HCT116 (cell line): Measurements from ENCODE around the gene BRD2. TPM values are rescaled to one million over a fixed set of nuclear protein-coding genes. Genes with fewer than 3 reads are reported as not detected.

Source experiments
- ATAC-seq: fragments of 200-7000 bp; cut with Tn5 transposase; 2 replicates; pipeline ENCODE4 v1.9.1; 2020; ENCODE audit warnings: mild to moderate bottlenecking, moderate library complexity
- BruUV-seq: library from RNA; stranded (reverse); fragments of 400-500 nt; replicated peaks from 2 replicates; lab custom pipeline; 2021; lab: Mats Ljungman, UMichigan
- CTCF ChIA-PET: fragments of 300-600 bp; sonication (Branson Sonifier 250); formaldehyde crosslinking; loops from one replicate; lab custom pipeline; 2021; ENCODE audit warnings: antibody characterized with exemption; lab: Charles Lee
- POLR2A ChIA-PET: fragments of 300-600, 350-600 bp; sonication (Branson Sonifier 250); formaldehyde crosslinking; loops from one replicate; lab custom pipeline; 2021; ENCODE audit warnings: antibody characterized with exemption; lab: Charles Lee
- RAD21 ChIA-PET, 2 experiments: fragments of 300-600 bp; sonication (Branson Sonifier 250); formaldehyde crosslinking; loops; one replicate each; lab custom pipeline; 2023; ENCODE audit warnings: low total read pairs in 2 of 2; ENCODE audit not compliant: uncharacterized antibody in 2 of 2, unreplicated experiment in 2 of 2, low non-redundant PET in 1 of 2; lab: Charles Lee
- DNase-seq: peaks from one replicate; pipeline ENCODE4 v3.0.0-alpha.2; 2010; ENCODE audit warnings: low read depth, low spot score
- H2AFZ ChIP-seq: fragments of 200-600 bp; shearing (Covaris generic), sonication (generic); 2 replicates; pipeline ENCODE4 v1.6.1; 2017; ENCODE audit warnings: low read depth, mixed run types, mixed read lengths, antibody characterized with exemption, low read length; ENCODE audit not compliant: poor library complexity, severe bottlenecking
- H3K27ac ChIP-seq: 2 replicates; pipeline ENCODE4 v1.5.1; 2012; ENCODE audit warnings: low read depth, low read length
- H3K27me3 ChIP-seq: fragments of 200-600 bp; sonication (generic); 2 replicates; pipeline ENCODE4 v1.6.1; 2016; ENCODE audit warnings: mixed run types, low read length, mixed read lengths; ENCODE audit not compliant: insufficient read depth
- H3K36me3 ChIP-seq, 2 experiments: fragments of 200-500 bp in 1 of 2; fragments of 200-600 bp in 1 of 2; sonication (Bioruptor generic) in 1 of 2; sonication (generic) in 1 of 2; 2 replicates each; pipeline versions ENCODE4 v1.5.1 to v1.6.1; 2014 to 2016; ENCODE audit warnings: low read length in 2 of 2, inconsistent platforms in 1 of 2, mixed read lengths in 1 of 2, mixed run types in 1 of 2; ENCODE audit not compliant: insufficient read depth in 2 of 2, control insufficient read depth in 1 of 2
- H3K4me1 ChIP-seq, 2 experiments: fragments of 200-600 bp in 1 of 2; sonication (generic) in 1 of 2; 2 replicates each; pipeline versions ENCODE4 v1.5.1 to v1.6.1; 2012 to 2017; ENCODE audit warnings: low read length in 2 of 2, inconsistent platforms in 1 of 2, mild to moderate bottlenecking in 1 of 2, mixed read lengths in 1 of 2, mixed run types in 1 of 2, moderate library complexity in 1 of 2; ENCODE audit not compliant: insufficient read depth in 2 of 2, control insufficient read depth in 1 of 2
- H3K4me2 ChIP-seq: fragments of 200-600 bp; sonication (generic); 2 replicates; pipeline ENCODE4 v1.6.1; 2017; ENCODE audit warnings: mixed run types, low read length, mixed read lengths
- H3K4me3 ChIP-seq, 2 experiments: fragments of 200-600 bp in 1 of 2; sonication (generic) in 1 of 2; replicated peaks in 1 of 2; 2 replicates each; pipeline ENCODE4 v1.5.1; 2011 to 2016; ENCODE audit warnings: low read length in 2 of 2, control low read depth in 1 of 2, low read depth in 1 of 2, mild to moderate bottlenecking in 1 of 2, mixed read lengths in 1 of 2, mixed run types in 1 of 2
- H3K79me2 ChIP-seq: fragments of 200-600 bp; sonication (generic); 2 replicates; pipeline ENCODE4 v1.6.1; 2017; ENCODE audit warnings: mild to moderate bottlenecking, mixed run types, low read length, moderate library complexity, mixed read lengths; ENCODE audit not compliant: insufficient read depth
- H3K9ac ChIP-seq: fragments of 200-600 bp; sonication (generic); 2 replicates; pipeline ENCODE4 v1.6.1; 2016; ENCODE audit warnings: low read length, mixed read lengths
- H3K9me2 ChIP-seq: fragments of 200-600 bp; sonication (generic), shearing (Covaris generic); 2 replicates; pipeline ENCODE4 v1.6.1; 2017; ENCODE audit warnings: mixed run types, mild to moderate bottlenecking, moderate library complexity; ENCODE audit not compliant: insufficient read depth
- H3K9me3 ChIP-seq, 2 experiments: fragments of 200-500 bp in 1 of 2; fragments of 200-600 bp in 1 of 2; sonication (Bioruptor generic) in 1 of 2; sonication (generic) in 1 of 2; 2 replicates each; pipeline ENCODE4 v1.6.1; 2014 to 2017; ENCODE audit warnings: low read length in 2 of 2, mixed read lengths in 2 of 2, inconsistent platforms in 1 of 2, low read depth in 1 of 2, mild to moderate bottlenecking in 1 of 2, mixed run types in 1 of 2, moderate library complexity in 1 of 2; ENCODE audit not compliant: control insufficient read depth in 1 of 2, insufficient read depth in 1 of 2
- H4K20me1 ChIP-seq: fragments of 200-600 bp; sonication (generic), shearing (Covaris generic); 2 replicates; pipeline ENCODE4 v1.6.1; 2017; ENCODE audit warnings: mixed run types, mild to moderate bottlenecking, moderate library complexity; ENCODE audit not compliant: insufficient read depth
- CEBPB ChIP-seq: IDR thresholded peaks from 2 replicates; pipeline ENCODE4 v1.6.1; 2012; ENCODE audit warnings: low read depth
- CTCF ChIP-seq, 3 experiments: fragments of 200-600 bp in 1 of 3; sonication (generic) in 1 of 3; IDR thresholded peaks in 2 of 3; conservative IDR thresholded peaks in 1 of 3; 2 replicates each; pipeline ENCODE4 v1.5.1; 2012 to 2017; ENCODE audit warnings: low read depth in 2 of 3, low read length in 2 of 3, antibody characterized with exemption in 1 of 3, borderline replicate concordance in 1 of 3, control low read depth in 1 of 3, mild to moderate bottlenecking in 1 of 3, mixed read lengths in 1 of 3, mixed run types in 1 of 3, moderate library complexity in 1 of 3; ENCODE audit not compliant: insufficient read depth in 1 of 3
- ELF1 ChIP-seq: IDR thresholded peaks from 2 replicates; pipeline ENCODE4 v1.6.1; 2012; ENCODE audit warnings: low read depth, borderline replicate concordance
- EZH2 ChIP-seq: fragments of 200-600 bp; sonication (generic); IDR thresholded peaks from 2 replicates; pipeline ENCODE4 v1.6.1; 2017; ENCODE audit warnings: antibody characterized with exemption, mixed run types
- EZH2phosphoT487 ChIP-seq: fragments of 200-600 bp; IDR thresholded peaks from 2 replicates; pipeline ENCODE4 v1.6.1; 2018; ENCODE audit warnings: antibody characterized with exemption, borderline replicate concordance
- FOSL1 ChIP-seq: IDR thresholded peaks from 2 replicates; pipeline ENCODE4 v1.6.1; 2012; ENCODE audit warnings: low read depth
- MAX ChIP-seq: IDR thresholded peaks from 2 replicates; pipeline ENCODE4 v1.6.1; 2012
- POLR2A ChIP-seq: IDR thresholded peaks from 2 replicates; pipeline ENCODE4 v1.7.0; 2011; ENCODE audit warnings: borderline replicate concordance; ENCODE audit not compliant: insufficient read depth, insufficient read length; ENCODE audit errors: extremely low read depth
- POLR2AphosphoS5 ChIP-seq: IDR thresholded peaks from 2 replicates; pipeline ENCODE4 v1.6.1; 2011; ENCODE audit warnings: mild to moderate bottlenecking, low read depth, low read length, moderate library complexity
- REST ChIP-seq: IDR thresholded peaks from 2 replicates; pipeline ENCODE4 v1.6.1; 2012; ENCODE audit warnings: low read depth
- SP1 ChIP-seq: IDR thresholded peaks from 2 replicates; pipeline ENCODE4 v1.6.1; 2012; ENCODE audit warnings: low read depth
- YY1 ChIP-seq: IDR thresholded peaks from 2 replicates; pipeline ENCODE4 v1.6.1; 2011; ENCODE audit warnings: low read length, low read depth, moderate library complexity, mild to moderate bottlenecking; ENCODE audit not compliant: insufficient replicate concordance; ENCODE audit errors: extremely low read depth
- intact Hi-C: fragments of 100-400 bp; cut with micrococcal nuclease; formaldehyde crosslinking; loops from 2 replicates; pipeline ENCODE4 v1.10.0; 2022
- total RNA-seq: library from RNA; stranded (reverse); gene quantifications from one replicate; pipeline ENCODE4 v1.2.1, GENCODE V29; 2021; ENCODE audit not compliant: unreplicated experiment

Gene BRD2
- total RNA-seq, 1 experiment from 2014 or later: 260 TPM

- DNase-seq (no peak), ATAC-seq (no peak)
- H3K9ac ChIP-seq: no peak overlapping the region
- no peak overlapping the region for H3K4me3 ChIP-seq
- no peak overlapping the region for H3K27ac ChIP-seq
- CTCF ChIA-PET: interaction anchor here (1.6 kb wide), 1 partner anchor 14 kb away, joined by 4 read pairs; no protein-coding TSS in a partner anchor
- H3K9me2 ChIP-seq: no peaks in the 10 kb centered on the region
- H2AFZ ChIP-seq: no peak overlapping the region
- no peaks in the 10 kb centered on the region for H4K20me1 ChIP-seq
- RAD21 ChIA-PET: no interaction called here
- intact Hi-C loops: no loop called here
- H3K36me3 ChIP-seq: no peaks in the 10 kb centered on the region
- peaks cover 22% of the 10 kb centered on the region for H3K27me3 ChIP-seq
- H3K79me2 ChIP-seq: no peaks in the 10 kb centered on the region
- H3K4me1 ChIP-seq: no peaks in the 10 kb centered on the region
- BruUV-seq: no TSS peak
- POLR2A ChIA-PET: no interaction called here
- TF ChIP-seq YY1 (no peak), POLR2AphosphoS5 (no peak), REST (no peak), EZH2 (no peak), CEBPB (no peak), ELF1 (no peak), CTCF (IDR thresholded peaks at IDR 0.05 in 2 of 3, conservative IDR thresholded peaks at IDR 0.05 in 1 of 3; ENCODE audit: borderline replicate concordance in 1 of 3, insufficient read depth in 1 of 3, low read depth in 2 of 3, low read length in 2 of 3) (no peak), FOSL1 (no peak), MAX (no peak), SP1 (no peak), POLR2A (no peak), EZH2phosphoT487 (no peak)
- no peak overlapping the region for H3K4me2 ChIP-seq
- H3K9me3 ChIP-seq: no peaks in the 10 kb centered on the region
These were observed 61.9 kb downstream of the BRD2 start for GRCh38 chr6:33030245-33030644.

Other genes starting within 250 kb of the BRD2 start
- gene HLA-DQA2, start 227.2 kb upstream of the BRD2 start, total RNA-seq: not detected
- 1.8 TPM for gene HLA-DQB2, start 205.1 kb upstream of the BRD2 start, total RNA-seq
- gene HLA-DOB, start 151.6 kb upstream of the BRD2 start, total RNA-seq: 0.64 TPM
- 59.9 TPM for gene TAP2, start 129.9 kb upstream of the BRD2 start, total RNA-seq
- 0.96 TPM for gene PSMB8, start 124.5 kb upstream of the BRD2 start, total RNA-seq
- 32.2 TPM for gene TAP1, start 114.9 kb upstream of the BRD2 start, total RNA-seq
- 8.1 TPM for gene PSMB9, start 114.4 kb upstream of the BRD2 start, total RNA-seq
- gene HLA-DMB, start 27.6 kb upstream of the BRD2 start, total RNA-seq: 3.3 TPM
- 12.1 TPM for gene HLA-DMA, start 15.5 kb upstream of the BRD2 start, total RNA-seq
- 0.39 TPM for gene HLA-DOA, start 41.0 kb downstream of the BRD2 start, total RNA-seq
- 0.89 TPM for gene HLA-DPA1, start 105.1 kb downstream of the BRD2 start, total RNA-seq
- gene HLA-DPB1, start 107.4 kb downstream of the BRD2 start, total RNA-seq: 1.5 TPM
- 7.6 TPM for gene COL11A2, start 223.9 kb downstream of the BRD2 start, total RNA-seq
- gene RXRB, start 232.1 kb downstream of the BRD2 start, total RNA-seq: 49.9 TPM
- gene SLC39A7, start 232.3 kb downstream of the BRD2 start, total RNA-seq: 130 TPM
- 22.0 TPM for gene HSD17B8, start 236.1 kb downstream of the BRD2 start, total RNA-seq
- 45.9 TPM for gene RING1, start 239.9 kb downstream of the BRD2 start, total RNA-seq